Measurements from ENCODE around the gene BMPER.

- no peak for TF ChIP-seq MZF1 (tag by site-specific recombination; IDR thresholded peaks at IDR 0.05; ENCODE audit: borderline replicate concordance)
- TF ChIP-seq ELK4 (IDR thresholded peaks at IDR 0.05; ENCODE audit: borderline replicate concordance, low read depth, low read length): no peak
- no peak for TF ChIP-seq ZNF211 (tag by site-specific recombination; IDR thresholded peaks at IDR 0.05; ENCODE audit: low read depth)
- no peak for TF ChIP-seq SCRT1 (tag by site-specific recombination; IDR thresholded peaks at IDR 0.05; ENCODE audit: borderline replicate concordance)
- TF ChIP-seq REST (tag by site-specific recombination; IDR thresholded peaks at IDR 0.05): no peak
- no peak for TF ChIP-seq ZBTB1 (tag by site-specific recombination; IDR thresholded peaks at IDR 0.05)
- no peak for TF ChIP-seq ZNF707 (tag by site-specific recombination; IDR thresholded peaks at IDR 0.05)
- no peak for TF ChIP-seq TCF7L2 (IDR thresholded peaks at IDR 0.05; ENCODE audit: borderline replicate concordance, low read depth, low read length)
- no peak for TF ChIP-seq CTCF (tag by site-specific recombination; IDR thresholded peaks at IDR 0.05)
- TF ChIP-seq KLF8 (tag by site-specific recombination; IDR thresholded peaks at IDR 0.05): no peak
- no peak for TF ChIP-seq SETDB1 (IDR thresholded peaks at IDR 0.05; ENCODE audit: insufficient read length, low read length)
- TF ChIP-seq ZNF133 (tag by site-specific recombination; IDR thresholded peaks at IDR 0.05): no peak
Observed at GRCh38 chr7:33941418-33941817, 36.1 kb downstream of the BMPER start.
